GM19238 (cell line): ENCODE measurements around the gene KLHL2.
A peak's percentile ranks its signal among the peaks of the same experiment; 100 is the strongest.

Source experiments
- DNase-seq: peaks from one replicate; pipeline ENCODE4 v3.0.0; 2011; ENCODE audit warnings: low spot score; ENCODE audit not compliant: insufficient read length

The KLHL2 gene

GRCh38 chr4:165288226-165288625 is 80.9 kb downstream of the KLHL2 start:
- no peak for DNase-seq

- no peak for DNase-seq
Measured at GRCh38 chr4:165288639-165289422, 81.5 kb downstream of the KLHL2 start.

DNA sequence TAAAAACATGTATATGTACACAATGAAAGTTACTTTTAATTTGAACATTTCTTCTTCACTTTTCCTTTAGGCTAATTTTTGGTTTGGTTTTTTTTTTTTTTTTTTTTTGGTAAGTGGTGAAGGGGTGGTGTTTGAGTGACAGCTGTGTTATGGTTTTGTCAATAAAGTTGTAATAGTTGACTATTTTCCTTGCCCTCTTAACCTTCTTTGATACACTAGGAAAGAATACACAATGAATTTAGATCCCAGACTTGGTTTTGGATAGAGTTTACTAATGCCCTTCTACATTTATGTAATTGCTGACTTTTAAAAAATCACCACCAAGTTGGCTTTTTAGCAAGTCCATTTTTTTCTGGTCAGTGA is 82.0 kb downstream of the KLHL2 start:
- no peak for DNase-seq

DNA sequence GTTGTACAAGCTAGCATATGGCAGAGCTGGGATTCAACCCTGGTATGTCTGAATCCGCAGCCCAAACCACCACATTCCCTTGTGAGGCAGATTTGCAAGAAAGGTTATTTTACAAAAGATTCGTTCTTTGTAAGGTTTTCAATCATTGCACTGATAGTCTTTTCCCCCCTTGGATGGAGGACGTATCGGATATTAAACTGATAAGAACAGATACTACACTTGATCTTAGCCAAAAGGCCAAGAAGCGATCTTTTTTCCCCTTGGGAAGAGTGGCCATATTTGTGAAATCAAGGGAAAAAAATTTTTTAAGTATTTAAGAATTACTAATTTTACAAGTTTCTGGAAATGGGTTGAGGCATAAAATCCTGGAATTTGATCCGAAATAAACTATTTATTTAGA is 85.7 kb downstream of the KLHL2 start:
- DNase-seq, result no peak

- no peak for DNase-seq
Measured at GRCh38 chr4:165293927-165294649, 86.7 kb downstream of the KLHL2 start.

DNA sequence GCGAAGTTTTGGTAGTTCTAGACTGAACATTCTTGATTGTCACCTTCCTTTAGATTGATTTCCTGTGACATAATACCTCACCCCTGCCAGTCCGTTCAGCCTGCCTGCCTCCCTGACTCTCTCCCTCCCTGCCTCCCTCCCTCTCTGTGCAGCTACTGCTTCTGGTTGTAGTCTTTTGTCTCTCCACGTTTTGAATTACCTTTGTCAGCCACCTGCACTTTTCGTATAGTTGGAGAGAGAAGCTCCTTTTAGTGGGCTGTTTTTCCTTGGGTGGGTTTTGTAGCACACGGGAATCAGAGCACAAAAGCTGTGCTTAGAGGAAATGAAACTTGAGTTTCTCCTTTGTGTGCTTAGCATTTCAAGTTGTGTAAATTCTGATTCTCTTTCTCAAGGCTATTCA is 87.5 kb downstream of the KLHL2 start:
- peak; percentile 12 for DNase-seq

DNA sequence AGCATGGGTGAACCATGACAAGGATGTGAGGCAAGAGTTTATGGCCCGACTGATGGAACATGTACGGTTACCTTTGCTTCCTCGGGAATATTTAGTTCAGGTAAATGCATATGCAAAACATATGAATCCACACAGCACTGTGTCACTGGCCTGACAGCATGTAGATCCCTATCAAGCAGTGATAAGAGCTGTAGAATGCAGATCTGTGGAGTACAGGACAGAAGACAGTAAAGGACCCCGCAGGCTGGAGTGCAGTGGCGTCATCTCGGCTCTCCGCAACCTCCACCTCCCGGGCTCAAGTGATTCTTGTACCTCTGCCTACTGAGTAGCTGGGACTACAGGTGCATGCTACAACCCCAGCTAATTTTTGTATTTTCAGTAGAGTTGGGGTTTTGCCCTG is 90.3 kb downstream of the KLHL2 start:
- no peak for DNase-seq

GRCh38 chr4:165299399-165300060 is 92.2 kb downstream of the KLHL2 start:
- no peak for DNase-seq

DNA sequence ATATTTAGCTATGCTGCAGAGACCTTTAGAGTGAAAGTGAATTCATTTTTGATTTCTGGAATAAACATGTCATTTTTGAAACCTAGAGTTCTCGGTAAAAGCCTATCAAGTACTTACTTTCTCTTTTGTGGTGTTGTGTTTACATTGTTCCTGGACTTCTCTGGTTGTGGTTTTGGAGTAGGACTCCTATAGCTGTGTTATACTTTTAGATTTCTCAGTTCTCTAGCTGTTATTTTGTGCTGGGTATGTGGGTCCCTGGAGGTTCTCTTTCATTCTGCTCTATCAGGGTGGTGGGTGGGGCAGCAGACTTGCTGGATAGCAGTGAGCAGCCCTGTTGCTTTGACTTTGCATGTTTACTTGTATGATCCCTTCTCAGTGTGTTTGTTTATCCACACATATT is 94.5 kb downstream of the KLHL2 start:
- DNase-seq, result peak; percentile 6

DNA sequence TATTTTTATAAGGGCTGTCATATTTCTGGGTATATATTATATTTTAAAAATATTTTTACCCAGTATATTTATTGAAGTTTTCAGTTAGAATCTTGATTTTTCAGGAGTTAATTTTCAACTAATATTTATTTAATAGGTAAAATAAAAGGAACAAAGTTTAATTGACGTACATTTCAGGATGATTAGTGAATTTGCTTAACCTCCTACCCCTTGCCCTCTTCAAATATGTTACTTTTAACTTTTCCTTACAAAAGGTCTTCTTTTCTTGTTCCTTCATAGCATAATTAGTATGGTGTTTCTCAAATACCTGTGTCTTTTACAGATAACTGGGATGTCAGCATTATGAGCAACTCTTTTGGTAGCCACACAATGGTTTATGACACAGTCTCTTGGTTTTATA is 95.3 kb downstream of the KLHL2 start:
- no peak for DNase-seq

DNA sequence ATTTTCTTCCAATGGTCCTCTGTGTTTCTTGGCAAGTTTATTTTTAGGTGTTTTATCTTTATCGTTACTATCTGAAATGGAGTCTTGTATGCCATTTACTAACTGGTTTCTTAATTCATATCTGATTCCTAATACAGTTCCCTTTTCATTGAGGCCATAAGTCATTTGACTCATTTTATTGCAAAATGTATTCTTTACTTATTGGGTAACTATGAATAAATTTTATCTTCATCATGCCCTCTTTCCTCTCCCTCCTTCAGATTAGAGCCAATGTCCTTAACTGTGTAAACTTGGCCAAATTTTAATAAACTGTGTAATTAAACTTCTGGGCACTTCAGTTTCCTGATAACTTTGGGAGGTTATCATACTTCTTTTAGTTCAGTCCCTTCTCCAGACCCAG is 100.8 kb downstream of the KLHL2 start:
- no peak for DNase-seq

DNA sequence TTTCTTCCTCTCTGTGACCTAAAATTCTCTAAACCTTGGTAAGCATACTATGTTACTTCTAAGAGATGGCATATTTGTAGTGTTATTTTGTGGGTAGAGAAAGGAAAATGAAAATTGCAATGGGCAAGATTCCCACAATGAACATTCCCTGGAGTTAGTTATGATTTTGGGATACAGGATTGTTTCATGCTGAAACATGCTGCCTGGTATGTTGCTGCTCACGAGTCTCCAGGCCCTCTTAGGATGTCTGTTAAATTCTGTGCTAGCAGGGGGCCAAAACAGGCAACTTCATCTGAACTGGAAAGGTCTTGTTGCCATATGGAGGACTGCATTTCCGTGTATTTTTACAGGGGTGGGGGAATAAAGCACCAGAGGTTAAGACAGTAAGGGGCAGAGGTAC is 101.2 kb downstream of the KLHL2 start:
- no peak for DNase-seq

DNA sequence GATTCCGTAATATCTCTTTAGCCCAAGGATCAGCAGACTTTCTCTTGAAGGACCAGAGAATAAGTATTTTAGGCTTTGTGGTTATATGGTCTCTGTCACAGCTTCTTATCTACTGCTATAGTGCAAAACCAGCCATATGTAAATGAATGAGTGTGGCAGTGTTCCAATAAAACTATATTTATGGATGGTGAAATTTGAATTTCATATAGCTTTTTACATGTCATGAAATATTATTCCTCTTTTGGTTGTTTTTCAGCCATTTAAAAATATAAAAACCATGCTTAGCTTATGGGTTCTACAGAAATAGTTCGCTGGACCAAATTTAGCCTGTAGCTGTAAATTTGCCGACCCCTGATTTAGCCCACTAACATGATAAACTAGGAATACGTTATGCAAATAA is 102.1 kb downstream of the KLHL2 start:
- DNase-seq, result no peak

GRCh38 chr4:165312506-165312905 is 105.1 kb downstream of the KLHL2 start:
- no peak for DNase-seq

DNA sequence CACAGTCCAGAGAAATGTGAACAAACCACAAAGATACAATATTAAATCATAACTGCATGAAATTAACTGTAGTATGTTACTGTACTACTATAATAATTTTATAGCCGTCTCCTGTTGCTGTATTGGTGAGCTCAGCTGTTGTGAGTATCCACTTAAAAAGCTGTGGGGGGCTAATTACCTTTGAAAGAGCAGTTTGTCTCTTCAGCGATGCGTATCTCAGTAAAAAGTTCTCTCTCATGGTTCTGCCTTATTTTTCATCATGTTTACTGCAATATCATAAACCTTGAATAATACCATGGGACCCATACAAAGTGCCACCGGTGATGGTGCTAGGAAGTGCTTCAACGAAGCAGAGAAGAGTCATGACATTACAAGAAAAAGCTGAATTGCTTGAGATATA is 111.7 kb downstream of the KLHL2 start:
- no peak for DNase-seq

- DNase-seq, result no peak
Measured at GRCh38 chr4:165319509-165319908, 112.1 kb downstream of the KLHL2 start.

DNA sequence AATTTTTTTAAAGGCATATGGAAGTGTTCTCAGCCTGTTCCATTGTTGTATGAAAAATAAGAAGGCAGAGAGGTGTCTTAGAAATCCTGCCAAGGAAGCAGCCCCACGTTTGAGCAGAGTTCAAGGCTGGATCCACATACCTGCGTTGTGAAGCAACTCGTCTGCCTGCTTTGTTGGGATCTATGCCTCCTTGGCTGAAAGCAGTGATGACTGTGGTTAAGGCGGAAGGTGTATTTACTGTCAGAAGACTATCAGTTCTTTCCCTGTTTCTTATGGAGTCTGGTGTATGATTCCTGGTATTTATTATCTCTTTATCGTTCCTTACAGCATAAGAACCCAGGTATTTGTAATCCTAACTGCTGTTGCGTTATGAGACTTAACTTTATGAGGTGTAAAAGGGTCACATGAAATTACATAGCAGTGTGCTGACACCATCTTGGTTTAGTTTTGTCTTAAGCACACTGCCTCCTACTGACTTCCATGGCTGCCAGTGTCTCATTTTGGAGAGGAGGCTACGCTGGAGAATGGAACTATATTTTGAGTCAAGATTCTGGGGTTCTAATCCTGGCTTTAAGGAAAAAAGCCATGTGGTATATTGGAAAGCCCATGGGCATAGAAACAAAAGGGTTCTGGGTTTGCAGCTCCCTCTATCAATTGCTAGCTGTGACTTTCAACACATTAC is 117.0 kb downstream of the KLHL2 start:
- DNase-seq, result no peak

GRCh38 chr4:165324918-165325304 is 117.5 kb downstream of the KLHL2 start:
- no peak for DNase-seq

- DNase-seq, result no peak
Measured at GRCh38 chr4:165325732-165326512, 118.6 kb downstream of the KLHL2 start.

- DNase-seq, result no peak
Measured at GRCh38 chr4:165326831-165327210, 119.5 kb downstream of the KLHL2 start.
